ENCODE results near the gene ZFP92. TPM values are rescaled to one million over a fixed set of nuclear protein-coding genes. Genes with fewer than 3 reads are reported as not detected.
A peak's percentile ranks its signal among the peaks of the same experiment; 100 is the strongest.
"Not testable (repeated sequence)": the region's sequence is repeated elsewhere in the genome, so short reads cannot be mapped to it uniquely, and the experiment has no call there.

The ZFP92 gene
- polyA plus RNA-seq, 1 donor from 2014 or later = 0.21 TPM

DNA sequence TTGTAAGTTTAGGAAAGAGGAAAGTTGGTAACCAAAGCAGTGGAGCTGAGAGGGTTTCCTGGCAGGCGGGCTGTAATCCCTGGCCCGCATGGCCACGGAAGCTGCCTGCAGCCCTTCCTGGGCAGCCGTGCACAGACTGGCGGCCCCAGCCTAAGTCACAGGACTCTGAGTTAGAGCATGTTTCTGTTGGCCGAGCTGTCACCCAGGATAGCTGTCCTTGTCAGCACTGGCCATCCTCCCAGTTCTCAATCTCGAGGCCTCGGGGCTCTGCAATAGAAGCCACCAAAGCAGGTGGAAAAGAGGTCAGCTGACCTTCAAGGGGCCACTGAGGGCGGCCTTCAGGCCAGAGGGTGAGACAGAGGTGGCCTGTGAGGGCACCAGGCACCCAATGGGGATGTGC is 30.6 kb upstream of the ZFP92 start:
- no peaks in the 10 kb centered on the region for H3K27me3 Mint-ChIP-seq
- no peak overlapping the region for H3K27ac Mint-ChIP-seq
- H3K36me3 Mint-ChIP-seq = no peaks in the 10 kb centered on the region
- H3K4me3 Mint-ChIP-seq = no peak overlapping the region
- H3K4me1 Mint-ChIP-seq = no peaks in the 10 kb centered on the region
- H3K9me3 Mint-ChIP-seq = peaks cover 0 to 4% (median 2%) of the 10 kb centered on the region in 3 donors

DNA sequence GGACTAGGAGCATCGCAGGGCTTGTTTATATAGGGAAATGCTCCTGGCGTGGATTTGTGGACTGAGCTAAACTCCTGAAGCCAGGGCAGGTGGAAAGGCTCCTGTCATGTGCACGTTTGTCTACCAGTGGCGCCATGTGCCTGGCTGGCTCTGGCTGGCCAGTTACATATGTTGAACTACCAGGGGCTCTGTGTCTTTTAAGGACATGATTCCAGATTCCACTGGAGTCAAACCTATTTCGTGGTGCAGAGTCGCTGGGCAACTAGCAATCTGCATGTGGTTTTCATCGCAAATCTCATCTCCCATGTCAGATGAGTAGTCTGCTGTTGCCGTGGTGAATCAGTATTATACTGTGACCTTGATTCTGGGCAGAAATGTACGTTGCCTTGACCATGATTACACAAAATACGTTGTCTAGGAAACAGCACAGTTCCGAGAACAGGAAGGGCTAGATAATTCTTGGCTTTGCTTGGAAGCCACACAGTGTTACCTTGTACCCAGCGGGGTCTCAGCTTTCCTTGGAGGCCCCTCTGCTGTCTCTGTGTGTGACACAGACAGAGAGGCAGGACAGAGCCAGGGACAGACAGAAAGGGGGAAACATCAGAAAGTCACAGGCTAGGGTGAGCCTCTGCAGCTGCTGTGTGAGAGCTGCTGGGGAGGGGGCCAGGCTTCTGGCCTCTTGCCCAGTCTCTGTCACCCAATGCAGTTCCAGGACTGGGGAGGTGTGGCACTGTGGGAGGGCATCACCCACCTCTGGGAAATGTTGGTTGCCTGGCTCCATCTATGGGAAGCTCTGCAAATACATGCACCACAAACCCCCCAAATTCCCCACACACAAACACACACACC is 29.4 kb upstream of the ZFP92 start:
- Mint-ChIP-seq H3K27ac (no peak overlapping the region), H3K4me1 (no peaks in the 10 kb centered on the region), H3K36me3 (no peaks in the 10 kb centered on the region), H3K4me3 (no peak overlapping the region), H3K9me3 (peaks cover 0 to 4% (median 2%) of the 10 kb centered on the region in 3 donors), H3K27me3 (no peaks in the 10 kb centered on the region)

DNA sequence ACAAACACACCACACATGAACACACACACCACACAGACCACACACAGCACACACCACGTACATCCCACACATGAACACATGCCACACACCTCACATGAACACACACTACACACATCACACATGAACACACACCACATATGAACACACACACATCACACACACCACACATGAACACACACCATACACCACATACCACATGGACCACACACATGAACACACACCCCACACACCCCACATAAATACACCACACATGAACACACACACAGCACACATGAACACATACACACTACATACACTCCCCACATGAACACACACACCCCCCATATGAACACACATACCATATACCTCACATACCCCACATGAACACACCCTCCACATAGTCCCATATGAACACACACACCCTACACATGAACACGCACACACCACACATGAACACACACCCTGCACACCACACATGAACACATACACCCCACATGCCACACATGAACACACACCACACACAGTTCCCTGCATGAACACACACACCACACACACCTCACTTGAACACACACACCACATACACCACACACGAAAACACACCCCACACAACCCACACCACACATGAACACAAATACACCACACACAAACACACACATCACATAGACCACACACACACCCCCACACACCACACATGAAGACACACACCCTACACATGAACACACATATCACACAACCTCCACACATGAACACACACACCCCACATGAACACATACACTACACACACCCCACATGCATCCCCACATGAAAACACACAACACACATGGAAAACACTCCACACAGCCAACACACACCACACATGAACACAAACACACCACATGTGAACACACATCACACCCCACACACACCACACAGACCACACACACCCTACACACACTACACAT is 28.4 kb upstream of the ZFP92 start:
- Mint-ChIP-seq H3K4me3 (no peak overlapping the region), H3K27me3 (no peaks in the 10 kb centered on the region), H3K36me3 (no peaks in the 10 kb centered on the region), H3K4me1 (no peaks in the 10 kb centered on the region), H3K9me3 (peaks cover 0 to 2% (median 0%) of the 10 kb centered on the region in 3 donors), H3K27ac (no peak overlapping the region)

DNA sequence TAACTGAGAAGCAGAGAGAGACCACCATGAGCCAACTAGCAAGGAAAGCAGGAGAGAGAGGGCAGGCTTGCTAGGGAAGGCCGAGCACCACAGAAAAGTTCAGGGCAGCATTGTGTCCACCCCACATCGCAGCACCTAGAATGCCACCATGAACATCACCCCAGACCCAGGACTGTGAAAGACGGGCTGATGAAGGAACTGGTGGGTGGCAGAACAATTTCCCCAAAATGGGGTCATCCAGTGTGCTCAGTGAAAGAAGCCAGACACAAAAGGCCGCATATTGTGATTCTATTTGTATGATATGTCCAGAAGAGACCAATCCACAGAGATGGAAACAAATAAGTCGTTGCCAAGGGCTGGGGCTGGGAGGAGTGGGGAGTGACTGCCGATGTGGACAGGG is 26.9 kb upstream of the ZFP92 start:
- Mint-ChIP-seq H3K9me3 (no peaks in the 10 kb centered on the region), H3K27ac (no peak overlapping the region), H3K27me3 (no peaks in the 10 kb centered on the region)

DNA sequence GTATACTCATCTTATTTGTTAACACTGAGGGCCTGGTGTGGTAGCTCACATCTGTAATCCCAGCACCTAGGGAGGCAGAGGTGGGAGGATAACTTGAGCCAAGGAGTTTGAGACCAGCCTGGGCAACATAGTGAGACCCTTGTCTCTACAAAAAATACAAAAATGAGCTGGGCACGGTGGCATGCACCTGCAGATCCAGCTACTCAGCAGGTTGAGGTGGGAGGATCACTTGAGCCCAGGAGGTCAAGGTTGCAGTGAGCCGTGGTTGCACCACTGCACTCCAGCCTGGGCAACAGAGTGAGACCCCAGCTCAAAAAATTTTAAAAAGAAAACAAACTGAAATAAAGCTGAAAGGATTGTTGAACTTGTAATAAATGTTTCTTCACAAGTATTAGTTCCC is 26.3 kb upstream of the ZFP92 start:
- not testable (repeated sequence) for H3K36me3 Mint-ChIP-seq, H3K27ac Mint-ChIP-seq, H3K4me3 Mint-ChIP-seq, H3K4me1 Mint-ChIP-seq, H3K27me3 Mint-ChIP-seq, H3K9me3 Mint-ChIP-seq

More for the DNA sequence above, 26.9 kb upstream of the ZFP92 start:
- Mint-ChIP-seq H3K4me1 (no peaks in the 10 kb centered on the region), H3K36me3 (no peaks in the 10 kb centered on the region), H3K4me3 (no peak overlapping the region)

DNA sequence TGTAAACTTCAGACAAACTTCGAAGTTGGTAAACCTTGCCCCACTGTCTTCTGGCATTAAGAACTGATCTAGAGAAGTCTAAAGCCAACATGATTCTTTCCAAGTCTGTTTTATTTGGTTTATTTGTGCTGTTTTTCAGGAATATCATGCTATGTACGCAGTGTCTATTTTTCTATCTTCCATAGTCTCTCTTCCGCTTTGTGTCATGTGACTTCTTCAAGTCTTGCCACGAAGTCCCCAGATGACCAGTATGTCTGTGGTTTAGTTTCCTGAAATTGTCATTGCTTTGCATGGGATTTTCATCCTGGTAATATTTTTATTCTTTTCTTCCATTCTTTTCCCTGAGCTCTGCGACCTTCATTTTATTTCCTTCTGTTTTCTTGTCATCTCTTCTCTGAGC is 25.2 kb upstream of the ZFP92 start:
- Mint-ChIP-seq H3K36me3 (no peaks in the 10 kb centered on the region), H3K27ac (no peak overlapping the region), H3K4me1 (no peaks in the 10 kb centered on the region), H3K27me3 (no peaks in the 10 kb centered on the region), H3K4me3 (no peak overlapping the region), H3K9me3 (no peaks in the 10 kb centered on the region)

DNA sequence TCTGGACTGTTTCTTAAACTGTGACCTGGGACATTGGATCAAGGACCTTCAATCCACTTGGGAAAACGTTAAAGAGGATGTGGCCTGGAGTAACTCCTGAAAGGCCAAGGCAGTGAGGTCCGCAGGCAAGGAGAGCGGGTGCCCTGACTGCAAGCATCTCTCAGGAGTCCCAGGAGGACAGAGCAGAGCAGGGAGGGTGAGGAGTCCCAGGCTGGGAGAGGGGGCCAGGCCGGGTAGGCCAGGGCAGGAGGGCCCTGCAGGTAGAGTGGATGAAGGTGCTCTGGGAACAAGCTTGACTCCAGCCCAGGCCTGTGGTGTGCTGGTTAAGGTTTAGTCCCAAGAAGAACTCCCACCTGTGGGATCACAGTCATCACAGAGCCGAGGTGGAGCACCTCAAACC is 23.9 kb upstream of the ZFP92 start:
- no peaks in the 10 kb centered on the region for H3K36me3 Mint-ChIP-seq

DNA sequence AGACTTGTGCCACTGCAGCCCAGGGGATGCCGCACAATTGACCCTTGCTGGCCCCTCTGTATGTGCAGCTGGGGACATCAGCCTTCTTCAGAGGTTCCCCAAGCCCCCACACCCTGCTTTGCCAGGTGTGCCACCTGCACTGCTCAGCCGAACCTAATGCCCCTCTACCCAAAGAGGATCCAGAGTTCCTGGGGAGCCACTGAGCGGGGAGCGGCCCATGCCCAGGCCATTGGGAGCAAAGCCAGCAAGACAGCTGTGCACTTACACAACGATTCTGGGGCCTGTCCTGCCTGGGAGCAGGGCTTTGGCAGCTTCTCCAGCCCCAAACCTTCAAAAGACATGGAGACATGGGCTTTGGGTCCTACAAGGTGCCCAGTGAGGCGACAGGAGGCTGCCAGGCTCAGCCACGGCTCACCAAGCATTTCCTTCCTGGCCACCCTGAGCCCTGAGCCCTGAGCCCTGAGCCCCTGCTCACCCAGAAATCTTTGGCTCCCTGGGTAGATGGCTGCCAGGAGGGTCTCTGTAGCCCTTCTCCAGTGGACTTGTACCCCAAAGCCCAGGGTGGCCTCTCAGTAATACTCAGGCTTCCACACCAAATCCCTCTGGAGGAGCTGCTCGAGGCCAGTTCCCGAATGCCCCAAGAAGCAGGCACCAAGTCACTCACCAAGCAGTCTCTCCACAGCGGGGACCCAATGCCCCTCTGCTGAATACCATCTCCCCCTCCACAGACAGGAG is 23.1 kb upstream of the ZFP92 start:
- no peaks in the 10 kb centered on the region for H3K27me3 Mint-ChIP-seq
- no peaks in the 10 kb centered on the region for H3K9me3 Mint-ChIP-seq
- no peaks in the 10 kb centered on the region for H3K36me3 Mint-ChIP-seq
- H3K27ac Mint-ChIP-seq = no peak overlapping the region
- H3K4me3 Mint-ChIP-seq = no peak overlapping the region
- H3K4me1 Mint-ChIP-seq = no peaks in the 10 kb centered on the region

More for the DNA sequence above, 23.9 kb upstream of the ZFP92 start:
- H3K9me3 Mint-ChIP-seq = no peaks in the 10 kb centered on the region
- no peak overlapping the region for H3K27ac Mint-ChIP-seq
- no peak overlapping the region for H3K4me3 Mint-ChIP-seq
- H3K27me3 Mint-ChIP-seq = no peaks in the 10 kb centered on the region
- H3K4me1 Mint-ChIP-seq = no peaks in the 10 kb centered on the region

DNA sequence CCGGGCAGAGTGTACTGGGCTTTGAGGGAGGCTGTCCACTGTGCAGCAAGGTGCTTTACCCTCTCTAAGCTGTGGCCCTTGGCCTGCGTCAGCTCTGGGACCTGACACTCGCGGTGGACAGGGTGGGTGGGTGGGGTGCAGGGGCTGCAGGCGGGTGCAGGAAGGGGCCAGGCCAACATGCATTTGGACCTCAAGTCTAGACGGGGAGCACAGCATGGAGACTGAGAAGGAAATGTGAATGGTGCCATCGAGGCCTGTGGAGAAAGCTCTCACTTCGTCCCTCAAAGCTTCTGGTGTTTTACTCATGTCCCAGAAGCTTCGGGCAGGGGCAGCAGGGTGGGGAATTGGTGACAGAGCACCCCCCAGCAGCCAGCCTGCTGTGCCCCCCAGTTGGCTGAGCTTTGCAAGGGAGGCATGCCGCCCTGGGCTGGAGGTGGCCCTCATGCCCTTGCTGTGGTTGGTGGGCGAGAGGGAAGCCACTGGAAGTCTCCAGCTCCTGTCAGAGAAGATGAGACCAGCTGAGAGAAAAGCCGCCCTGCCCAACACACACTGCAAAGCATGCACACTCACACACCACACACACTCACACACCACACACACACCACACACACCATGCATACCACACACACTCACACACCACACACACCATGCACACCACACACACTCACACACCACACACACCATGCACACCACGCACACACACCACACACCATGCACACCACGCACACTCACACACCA is 22.4 kb upstream of the ZFP92 start:
- Mint-ChIP-seq H3K4me1 (no peaks in the 10 kb centered on the region), H3K4me3 (no peak overlapping the region), H3K9me3 (no peaks in the 10 kb centered on the region), H3K27me3 (no peaks in the 10 kb centered on the region), H3K27ac (no peak overlapping the region), H3K36me3 (no peaks in the 10 kb centered on the region)

DNA sequence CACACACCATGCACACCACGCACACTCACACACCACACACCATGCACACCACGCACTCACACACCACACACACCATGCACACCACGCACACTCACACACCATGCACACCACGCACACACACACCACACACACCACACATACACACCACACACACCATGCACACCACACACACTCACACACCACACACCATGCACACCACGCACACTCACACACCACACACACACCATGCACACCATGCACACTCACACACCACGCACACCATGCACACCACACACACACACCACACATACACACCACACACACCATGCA is 21.9 kb upstream of the ZFP92 start:
- H3K27me3 Mint-ChIP-seq, H3K27ac Mint-ChIP-seq, H3K4me3 Mint-ChIP-seq, H3K36me3 Mint-ChIP-seq, H3K9me3 Mint-ChIP-seq, H3K4me1 Mint-ChIP-seq: not testable (repeated sequence)

DNA sequence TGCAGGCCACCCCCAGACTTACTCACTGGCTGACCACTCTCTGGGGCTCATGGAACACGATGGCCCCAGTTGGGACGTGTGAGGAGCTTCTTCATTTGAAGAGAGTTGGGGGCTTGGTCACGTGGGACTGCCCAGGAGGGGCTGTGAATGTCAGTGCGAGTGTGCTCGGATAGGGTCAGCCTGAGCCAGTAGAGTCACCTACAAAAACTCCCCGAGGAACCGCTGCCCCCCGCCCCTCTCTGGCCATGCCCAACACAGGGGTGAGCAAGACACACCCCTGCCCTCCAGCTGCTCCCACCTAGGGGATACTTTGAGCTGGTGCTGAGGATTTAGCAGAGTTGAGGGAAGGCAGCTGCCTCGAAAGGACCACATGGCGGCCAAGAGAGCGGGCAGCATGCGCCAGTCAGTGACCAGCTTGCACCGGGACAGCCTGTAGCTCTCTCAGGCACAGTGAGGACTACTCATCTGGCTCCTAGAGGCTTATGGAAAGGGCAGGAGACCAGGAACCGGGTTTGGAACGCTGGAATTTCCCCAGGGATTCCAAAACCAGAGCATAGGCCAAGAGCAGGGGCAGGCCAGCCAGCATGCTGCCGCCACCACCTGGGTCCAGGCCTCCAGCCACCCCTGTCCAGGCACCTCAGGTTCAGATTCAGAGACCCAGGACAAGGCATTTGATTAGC is 18.5 kb upstream of the ZFP92 start:
- H3K9me3 Mint-ChIP-seq = no peaks in the 10 kb centered on the region
- H3K4me3 Mint-ChIP-seq = peak overlapping the region in 1 of 4 donors; percentile 61
- peaks cover 3% of the 10 kb centered on the region for H3K27me3 Mint-ChIP-seq
- no peak overlapping the region for H3K27ac Mint-ChIP-seq
- H3K4me1 Mint-ChIP-seq = no peaks in the 10 kb centered on the region
- H3K36me3 Mint-ChIP-seq = no peaks in the 10 kb centered on the region

DNA sequence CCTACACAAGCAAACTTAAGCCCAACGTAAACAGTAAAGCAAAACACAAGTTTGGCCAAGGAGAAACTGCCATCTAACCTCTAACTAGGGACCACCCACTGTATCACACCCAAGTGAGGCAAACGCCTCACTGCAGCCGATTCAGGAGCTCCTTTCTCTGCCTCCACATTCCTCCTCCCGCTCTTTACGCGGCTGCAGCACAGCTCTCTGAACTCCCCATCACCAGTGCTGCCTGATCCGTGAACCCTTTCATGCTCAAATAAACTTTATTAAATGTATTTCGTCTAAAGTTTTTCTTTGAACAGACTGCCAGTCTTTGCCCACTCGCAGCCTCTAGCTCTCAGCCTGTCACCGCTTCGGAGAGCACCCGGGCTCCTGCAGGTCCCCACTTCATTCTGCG is 16.7 kb upstream of the ZFP92 start:
- H3K4me3 Mint-ChIP-seq = no peak overlapping the region
- H3K4me1 Mint-ChIP-seq = peaks cover 0 to under 1% (median 0%) of the 10 kb centered on the region in 3 donors
- H3K36me3 Mint-ChIP-seq = no peaks in the 10 kb centered on the region
- no peaks in the 10 kb centered on the region for H3K9me3 Mint-ChIP-seq
- H3K27me3 Mint-ChIP-seq = peaks cover 3% of the 10 kb centered on the region
- no peak overlapping the region for H3K27ac Mint-ChIP-seq

DNA sequence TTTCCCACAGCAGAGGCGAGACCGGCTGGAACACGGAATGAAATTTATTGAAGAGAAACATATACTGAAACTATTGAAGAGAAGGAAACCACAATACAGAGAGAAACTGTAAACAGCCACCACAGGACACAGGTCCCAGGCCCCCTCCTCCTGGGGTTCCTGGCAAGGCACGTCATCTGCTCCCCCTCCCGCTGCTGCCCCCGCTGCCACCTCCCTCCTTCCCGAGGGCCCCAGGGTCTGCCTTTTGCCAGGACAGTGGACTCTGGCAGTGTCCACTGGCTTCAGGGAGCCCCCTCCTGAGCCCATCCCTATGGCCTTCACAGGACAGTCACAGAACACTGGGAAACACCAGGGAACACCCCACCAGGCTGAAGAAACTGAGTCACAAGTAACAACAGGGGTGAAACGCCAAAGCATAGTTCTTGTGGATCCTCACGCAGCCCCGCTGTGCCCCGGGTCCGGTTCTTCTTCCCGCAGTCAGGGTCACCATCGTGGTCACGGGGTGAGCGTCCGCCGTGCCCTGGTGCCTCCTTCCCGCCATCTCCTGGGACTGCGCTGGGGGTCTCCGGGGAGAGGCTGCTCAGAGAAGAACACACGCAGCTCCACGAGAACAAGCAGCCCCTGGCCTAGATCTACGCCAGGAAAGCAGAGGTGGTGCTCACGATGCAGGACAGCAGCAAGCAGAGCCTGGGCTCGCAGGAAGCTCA is 15.5 kb upstream of the ZFP92 start:
- peaks cover 0 to 4% (median 0%) of the 10 kb centered on the region in 3 donors for H3K4me1 Mint-ChIP-seq
- no peaks in the 10 kb centered on the region for H3K9me3 Mint-ChIP-seq
- no peaks in the 10 kb centered on the region for H3K36me3 Mint-ChIP-seq
- peaks cover 3% of the 10 kb centered on the region for H3K27me3 Mint-ChIP-seq
- no peak overlapping the region for H3K27ac Mint-ChIP-seq
- peak overlapping the region in 1 of 4 donors; percentile 65 for H3K4me3 Mint-ChIP-seq

All from IgD-negative memory B cell (primary cell).